ENCODE results near the gene SCNN1B. TPM values are rescaled to one million over a fixed set of nuclear protein-coding genes. Genes with fewer than 3 reads are reported as not detected.

SCNN1B gene
- total and polyA plus RNA-seq, 11 donors: 0.15 to 1.1 (median 0.34) TPM; not detected in 6

- Histone ChIP-seq H3K4me3 (no peak overlapping the region), H3K9me3 (no peaks in the 10 kb centered on the region), H3K36me3 (no peaks in the 10 kb centered on the region), H3K27me3 (peaks cover 0 to 13% (median 0%) of the 10 kb centered on the region in 9 donors), H3K4me1 (no peaks in the 10 kb centered on the region), H3K27ac (no peak overlapping the region)
- TF ChIP-seq CTCF (IDR thresholded peaks at IDR 0.05) (no peak), POLR2A (IDR thresholded peaks at IDR 0.05) (no peak)
- WGBS, 4 donors: 56 to 70% (median 69%) methylated on average over 4 of the region's 4 CpGs
- intact Hi-C loops (cut with DNase I): no loop called here
- DNase-seq (no peak), ATAC-seq (no peak)
Measured at GRCh38 chr16:23286131-23286532, 16.0 kb upstream of the SCNN1B start.

- no peaks in the 10 kb centered on the region for H3K9me3 ChIP-seq
- H3K27me3 ChIP-seq: peaks cover 0 to 6% (median 0%) of the 10 kb centered on the region in 9 donors
- DNase-seq (no peak), ATAC-seq (no peak)
- intact Hi-C loops (cut with DNase I): no loop called here
- no peak overlapping the region for H3K4me3 ChIP-seq
- TF ChIP-seq CTCF (IDR thresholded peaks at IDR 0.05) (no peak), POLR2A (IDR thresholded peaks at IDR 0.05) (no peak)
- H3K4me1 ChIP-seq: no peaks in the 10 kb centered on the region
- H3K36me3 ChIP-seq: no peaks in the 10 kb centered on the region
- no peak overlapping the region for H3K27ac ChIP-seq
- WGBS, 4 donors: 66 to 75% (median 72%) methylated on average over 3 of the region's 3 CpGs
Measured at GRCh38 chr16:23288209-23288608, 13.9 kb upstream of the SCNN1B start.

GRCh38 chr16:23288726-23289512 lies 13.2 kb upstream of the SCNN1B start:
- ATAC-seq: no peak
- no peaks in the 10 kb centered on the region for H3K4me1 ChIP-seq
- WGBS, 4 donors: 78 to 82% (median 81%) methylated on average over 9 of the region's 9 CpGs
- H3K27me3 ChIP-seq: peaks cover 0 to 6% (median 0%) of the 10 kb centered on the region in 9 donors
- H3K27ac ChIP-seq: no peak overlapping the region
- H3K4me3 ChIP-seq: no peak overlapping the region
- no peaks in the 10 kb centered on the region for H3K36me3 ChIP-seq
- H3K9me3 ChIP-seq: no peaks in the 10 kb centered on the region
- intact Hi-C loops (cut with DNase I): no loop called here
- TF ChIP-seq POLR2A (IDR thresholded peaks at IDR 0.05): no peak
- DNase-seq: no peak

- intact Hi-C loops (cut with DNase I): no loop called here
- Histone ChIP-seq H3K4me1 (no peaks in the 10 kb centered on the region), H3K36me3 (no peaks in the 10 kb centered on the region), H3K27me3 (peaks cover 0 to 6% (median 0%) of the 10 kb centered on the region in 9 donors), H3K9me3 (no peaks in the 10 kb centered on the region), H3K27ac (no peak overlapping the region), H3K4me3 (no peak overlapping the region)
- ATAC-seq: no peak
- no peak for DNase-seq
- 74 to 78% (median 75%) methylated on average over 12 of the region's 12 CpGs for WGBS, 4 donors
- TF ChIP-seq POLR2A (IDR thresholded peaks at IDR 0.05): no peak
- no peak for TF ChIP-seq CTCF (IDR thresholded peaks at IDR 0.05)
Measured at GRCh38 chr16:23290189-23291062, 11.7 kb upstream of the SCNN1B start.
